ENCODE data around the gene KRTAP5-6.

DNA sequence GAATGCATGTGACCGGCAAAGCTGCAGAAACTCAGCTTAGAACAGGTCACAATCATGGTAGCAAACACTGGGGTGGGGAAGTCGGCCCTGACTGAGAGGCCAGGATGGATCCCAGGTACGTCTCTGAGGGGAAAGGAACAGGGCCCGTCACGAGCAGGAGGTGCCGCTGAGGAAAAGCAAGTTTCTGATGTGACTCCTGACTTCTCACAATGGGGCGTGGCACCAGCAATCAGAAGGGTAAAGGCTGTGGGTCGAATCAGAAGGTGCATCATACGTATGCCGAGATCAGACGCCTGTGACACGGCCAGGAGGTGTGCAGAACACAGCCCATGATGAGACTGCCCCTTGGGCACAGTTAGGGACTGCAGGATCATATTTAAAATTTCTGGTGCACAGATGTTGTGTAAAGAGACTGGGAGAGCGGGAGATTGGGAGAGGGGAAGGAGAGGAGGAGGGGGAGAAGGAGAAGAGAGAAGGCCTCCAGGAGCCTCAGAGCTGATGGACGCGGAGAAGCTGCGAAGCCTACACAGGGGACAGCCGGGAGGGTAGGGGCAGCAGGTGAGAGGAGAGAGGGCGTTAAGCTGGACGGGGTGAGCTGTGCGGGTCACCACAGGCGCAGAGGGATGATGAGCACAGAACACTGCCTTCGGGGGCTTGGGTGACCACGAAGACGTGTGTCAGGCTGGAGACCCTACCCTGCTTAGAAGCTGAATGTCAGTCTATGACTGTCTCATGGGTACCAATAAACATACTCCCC, 36.7 kb upstream of the KRTAP5-6 start:
- TF ChIP-seq, protein P1, sequence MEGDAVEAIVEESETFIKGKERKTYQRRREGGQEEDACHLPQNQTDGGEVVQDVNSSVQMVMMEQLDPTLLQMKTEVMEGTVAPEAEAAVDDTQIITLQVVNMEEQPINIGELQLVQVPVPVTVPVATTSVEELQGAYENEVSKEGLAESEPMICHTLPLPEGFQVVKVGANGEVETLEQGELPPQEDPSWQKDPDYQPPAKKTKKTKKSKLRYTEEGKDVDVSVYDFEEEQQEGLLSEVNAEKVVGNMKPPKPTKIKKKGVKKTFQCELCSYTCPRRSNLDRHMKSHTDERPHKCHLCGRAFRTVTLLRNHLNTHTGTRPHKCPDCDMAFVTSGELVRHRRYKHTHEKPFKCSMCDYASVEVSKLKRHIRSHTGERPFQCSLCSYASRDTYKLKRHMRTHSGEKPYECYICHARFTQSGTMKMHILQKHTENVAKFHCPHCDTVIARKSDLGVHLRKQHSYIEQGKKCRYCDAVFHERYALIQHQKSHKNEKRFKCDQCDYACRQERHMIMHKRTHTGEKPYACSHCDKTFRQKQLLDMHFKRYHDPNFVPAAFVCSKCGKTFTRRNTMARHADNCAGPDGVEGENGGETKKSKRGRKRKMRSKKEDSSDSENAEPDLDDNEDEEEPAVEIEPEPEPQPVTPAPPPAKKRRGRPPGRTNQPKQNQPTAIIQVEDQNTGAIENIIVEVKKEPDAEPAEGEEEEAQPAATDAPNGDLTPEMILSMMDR (IDR thresholded peaks at IDR 0.05): no peak
- TF ChIP-seq POLR2A (IDR thresholded peaks at IDR 0.05): no peak
- TF ChIP-seq POLR2AphosphoS5 (IDR thresholded peaks at IDR 0.05; ENCODE audit: insufficient read depth in 1 of 2, low read depth in 1 of 2): no peak

Data from vagina (tissue), 2 donors.